Spleen (tissue), 11 donors: ENCODE results near the gene TAF3. TPM values are rescaled to one million over a fixed set of nuclear protein-coding genes. Genes with fewer than 3 reads are reported as not detected.

Experiments
- DNase-seq: peaks from one replicate; pipeline ENCODE4 v3.0.0-alpha.2; 2020
- H3K27ac ChIP-seq, 8 donors: fragments of 200-600 bp; sonication (generic) in 7 of 8; 1 replicate in 4 of 8; 2 replicates in 4 of 8; pipeline versions ENCODE4 v1.5.0 to v1.8.0; 2016 to 2021; ENCODE audit warnings: inconsistent platforms in 4 of 8, mild to moderate bottlenecking in 4 of 8, moderate library complexity in 1 of 8
- H3K27me3 ChIP-seq, 7 donors: fragments of 200-600 bp; sonication (generic) in 6 of 7; replicated peaks in 1 of 7; 1 replicate in 4 of 7; 2 replicates in 3 of 7; pipeline versions ENCODE4 v1.5.0 to v1.8.0; 2016 to 2021; ENCODE audit warnings: inconsistent platforms in 3 of 7, mild to moderate bottlenecking in 1 of 7
- H3K36me3 ChIP-seq, 6 donors: fragments of 200-600 bp; sonication (generic) in 5 of 6; 1 replicate in 4 of 6; 2 replicates in 2 of 6; pipeline versions ENCODE4 v1.5.0 to v1.8.0; 2016 to 2021; ENCODE audit warnings: inconsistent platforms in 2 of 6
- H3K4me1 ChIP-seq, 6 donors: fragments of 200-600 bp; sonication (generic) in 5 of 6; 1 replicate in 3 of 6; 2 replicates in 3 of 6; pipeline versions ENCODE4 v1.5.0 to v1.8.0; 2016 to 2021; ENCODE audit warnings: inconsistent platforms in 3 of 6
- H3K4me3 ChIP-seq, 8 donors: fragments of 200-600 bp; sonication (generic) in 7 of 8; 1 replicate in 4 of 8; 2 replicates in 4 of 8; pipeline versions ENCODE4 v1.5.0 to v1.8.0; 2016 to 2021; ENCODE audit warnings: inconsistent platforms in 4 of 8, mild to moderate bottlenecking in 4 of 8, moderate library complexity in 2 of 8
- H3K9me3 ChIP-seq, 8 donors: fragments of 200-600 bp; sonication (generic) in 7 of 8; 1 replicate in 4 of 8; 2 replicates in 4 of 8; pipeline versions ENCODE4 v1.5.0 to v1.8.0; 2016 to 2021; ENCODE audit warnings: inconsistent platforms in 4 of 8
- CTCF ChIP-seq, 11 experiments: fragments of 200-600 bp in 7 of 11; fragments of 450-650 bp in 4 of 11; sonication (generic) in 4 of 11; IDR thresholded peaks in 8 of 11; conservative IDR thresholded peaks in 3 of 11; 1 replicate in 7 of 11; 2 replicates in 4 of 11; pipeline versions ENCODE4 v1.4.0 to v1.8.0; 2016 to 2021; ENCODE audit warnings: antibody characterized with exemption in 11 of 11, inconsistent platforms in 4 of 11, mild to moderate bottlenecking in 1 of 11
- POLR2A ChIP-seq, 3 donors: fragments of 450-650 bp; IDR thresholded peaks; one replicate each; pipeline ENCODE4 v1.5.1; 2017; ENCODE audit warnings: antibody characterized with exemption in 3 of 3, mild to moderate bottlenecking in 1 of 3
- POLR2AphosphoS5 ChIP-seq, 3 donors: sonication (generic); formaldehyde crosslinking; IDR thresholded peaks; one replicate each; pipeline ENCODE4 v1.5.1; 2017; ENCODE audit warnings: antibody characterized with exemption in 3 of 3
- WGBS, 5 donors: extraction: QIAGEN DNeasy Blood & Tissue Kit in 3 of 5; methylation state at CpG; one replicate each; pipeline versions ENCODE4 v1.1.5 to v1.1.7; 2013 to 2018; 5-methylcytosine and 5-hydroxymethylcytosine counted together
- intact Hi-C: fragments of 100-400 bp; cut with DNase I; formaldehyde crosslinking; loops from one replicate; pipeline ENCODE4 v1.15.0; 2023; ENCODE audit warnings: low total_unique reads
- polyA plus RNA-seq, 3 donors: library from polyadenylated mRNA; stranded (reverse); fragments of 200-250 nt; gene quantifications; one replicate each; pipeline ENCODE4 v1.2.1, GENCODE V29; 2013
- total RNA-seq, 7 donors: library from RNA; depleted of rRNA in 3 of 7; stranded (reverse); fragments of >200 nt in 3 of 7; fragmentation: NEBNext Ultra II Directional in 4 of 7; extraction: Animal tissue kit (Norgen Biotek cat#: 25700) in 4 of 7; gene quantifications; one replicate each; pipeline versions ENCODE4 v1.1.0 to v1.2.1, GENCODE V29; 2016 to 2021
- donor health status: healthy with polysubstance abuse.
- donor health status: DM: no; HTN: no; CAD: no; lungs with moderate emphysema.
- donor health status: DM: no; HTN: no; CAD: no.
- donor health status: Bipolar disorder and iron deficiency.
- donor health status: healthy.
- donor health status: DM: no; HTN: no; CAD: no.
- donor health status: DM: yes; HTN: yes; CAD: no.

Gene TAF3
- total and polyA plus RNA-seq, 10 donors = 2.7 to 13.0 (median 9.8) TPM

GRCh38 chr10:7952266-7952665, 134.0 kb downstream of the TAF3 start:
- Histone ChIP-seq H3K27ac (no peak overlapping the region), H3K36me3 (peaks cover 0 to 5% (median 0%) of the 10 kb centered on the region in 6 donors), H3K4me1 (peaks cover 4 to 17% (median 10%) of the 10 kb centered on the region in 6 donors), H3K9me3 (no peaks in the 10 kb centered on the region), H3K27me3 (no peaks in the 10 kb centered on the region), H3K4me3 (no peak overlapping the region)
- DNase-seq = no peak
- TF ChIP-seq POLR2AphosphoS5 (IDR thresholded peaks at IDR 0.05) (no peak), CTCF (IDR thresholded peaks at IDR 0.05 in 8 of 11, conservative IDR thresholded peaks at IDR 0.05 in 3 of 11) (no peak), POLR2A (IDR thresholded peaks at IDR 0.05) (no peak)
- intact Hi-C loops = no loop called here
- WGBS, 5 donors = 94 to 98% (median 95%) methylated on average over 3 of the region's 3 CpGs

GRCh38 chr10:7953447-7953846, 135.1 kb downstream of the TAF3 start:
- no peak for DNase-seq
- WGBS, 5 donors = 93 to 96% (median 95%) methylated on average over 4 of the region's 4 CpGs
- peaks cover 0 to under 1% (median 0%) of the 10 kb centered on the region in 6 donors for H3K36me3 ChIP-seq
- peaks cover 4 to 17% (median 10%) of the 10 kb centered on the region in 6 donors for H3K4me1 ChIP-seq
- no peaks in the 10 kb centered on the region for H3K9me3 ChIP-seq
- H3K4me3 ChIP-seq = no peak overlapping the region
- TF ChIP-seq CTCF (IDR thresholded peaks at IDR 0.05 in 8 of 11, conservative IDR thresholded peaks at IDR 0.05 in 3 of 11) (no peak), POLR2AphosphoS5 (IDR thresholded peaks at IDR 0.05) (no peak), POLR2A (IDR thresholded peaks at IDR 0.05) (no peak)
- no peaks in the 10 kb centered on the region for H3K27me3 ChIP-seq
- intact Hi-C loops = no loop called here
- no peak overlapping the region for H3K27ac ChIP-seq

GRCh38 chr10:7955446-7955845, 137.1 kb downstream of the TAF3 start:
- Histone ChIP-seq H3K9me3 (no peaks in the 10 kb centered on the region), H3K4me1 (peaks cover 4 to 15% (median 10%) of the 10 kb centered on the region in 6 donors), H3K27me3 (no peaks in the 10 kb centered on the region), H3K36me3 (peaks cover 0 to 5% (median 0%) of the 10 kb centered on the region in 6 donors), H3K27ac (no peak overlapping the region), H3K4me3 (no peak overlapping the region)
- intact Hi-C loops = no loop called here
- no peak for DNase-seq
- TF ChIP-seq POLR2AphosphoS5 (IDR thresholded peaks at IDR 0.05) = no peak
- TF ChIP-seq POLR2A (IDR thresholded peaks at IDR 0.05) = no peak
- no peak for TF ChIP-seq CTCF (IDR thresholded peaks at IDR 0.05 in 8 of 11, conservative IDR thresholded peaks at IDR 0.05 in 3 of 11)
- 82 to 95% (median 91%) methylated on average over 1 of the region's 1 CpG for WGBS, 5 donors

GRCh38 chr10:7956508-7956907, 138.2 kb downstream of the TAF3 start:
- no peak overlapping the region for H3K27ac ChIP-seq
- TF ChIP-seq POLR2A (IDR thresholded peaks at IDR 0.05) (no peak), CTCF (IDR thresholded peaks at IDR 0.05 in 8 of 11, conservative IDR thresholded peaks at IDR 0.05 in 3 of 11) (no peak), POLR2AphosphoS5 (IDR thresholded peaks at IDR 0.05) (no peak)
- no peak for DNase-seq
- intact Hi-C loops = no loop called here
- H3K4me1 ChIP-seq = peaks cover 4 to 15% (median 10%) of the 10 kb centered on the region in 6 donors
- no peaks in the 10 kb centered on the region for H3K9me3 ChIP-seq
- H3K36me3 ChIP-seq = peaks cover 0 to 5% (median 0%) of the 10 kb centered on the region in 6 donors
- no peak overlapping the region for H3K4me3 ChIP-seq
- H3K27me3 ChIP-seq = no peaks in the 10 kb centered on the region
